HFF-Myc (cell line): ENCODE measurements around the gene CPEB2.

ENCODE experiments used
- DNase-seq: peaks from one replicate; pipeline ENCODE4 v3.0.0-alpha.2; 2011; ENCODE audit warnings: low read depth; ENCODE audit errors: extremely low read depth
- H3K4me3 ChIP-seq: replicated peaks from 2 replicates; pipeline ENCODE4 v1.5.1; 2011; ENCODE audit warnings: low read depth, mild to moderate bottlenecking, control low read depth, low read length
- TF ChIP-seq, protein P1 (sequence below): IDR thresholded peaks from 2 replicates; pipeline ENCODE4 v1.5.1; 2012; ENCODE audit warnings: mild to moderate bottlenecking, low read depth, low read length, control low read depth; ENCODE audit errors: missing control alignments

Gene CPEB2

GRCh38 chr4:15040916-15041463 is 38.7 kb downstream of the CPEB2 start:
- H3K4me3 ChIP-seq = no peak overlapping the region
- no peak for DNase-seq
- TF ChIP-seq, protein P1, sequence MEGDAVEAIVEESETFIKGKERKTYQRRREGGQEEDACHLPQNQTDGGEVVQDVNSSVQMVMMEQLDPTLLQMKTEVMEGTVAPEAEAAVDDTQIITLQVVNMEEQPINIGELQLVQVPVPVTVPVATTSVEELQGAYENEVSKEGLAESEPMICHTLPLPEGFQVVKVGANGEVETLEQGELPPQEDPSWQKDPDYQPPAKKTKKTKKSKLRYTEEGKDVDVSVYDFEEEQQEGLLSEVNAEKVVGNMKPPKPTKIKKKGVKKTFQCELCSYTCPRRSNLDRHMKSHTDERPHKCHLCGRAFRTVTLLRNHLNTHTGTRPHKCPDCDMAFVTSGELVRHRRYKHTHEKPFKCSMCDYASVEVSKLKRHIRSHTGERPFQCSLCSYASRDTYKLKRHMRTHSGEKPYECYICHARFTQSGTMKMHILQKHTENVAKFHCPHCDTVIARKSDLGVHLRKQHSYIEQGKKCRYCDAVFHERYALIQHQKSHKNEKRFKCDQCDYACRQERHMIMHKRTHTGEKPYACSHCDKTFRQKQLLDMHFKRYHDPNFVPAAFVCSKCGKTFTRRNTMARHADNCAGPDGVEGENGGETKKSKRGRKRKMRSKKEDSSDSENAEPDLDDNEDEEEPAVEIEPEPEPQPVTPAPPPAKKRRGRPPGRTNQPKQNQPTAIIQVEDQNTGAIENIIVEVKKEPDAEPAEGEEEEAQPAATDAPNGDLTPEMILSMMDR = no peak

- no peak for DNase-seq
- TF ChIP-seq, protein P1 = no peak
- H3K4me3 ChIP-seq = no peak overlapping the region
Observed at GRCh38 chr4:15042529-15043167, 40.4 kb downstream of the CPEB2 start.

- no peak for DNase-seq
- TF ChIP-seq, protein P1 = no peak
- H3K4me3 ChIP-seq = no peak overlapping the region
Observed at GRCh38 chr4:15043226-15043625, 40.9 kb downstream of the CPEB2 start.

DNA sequence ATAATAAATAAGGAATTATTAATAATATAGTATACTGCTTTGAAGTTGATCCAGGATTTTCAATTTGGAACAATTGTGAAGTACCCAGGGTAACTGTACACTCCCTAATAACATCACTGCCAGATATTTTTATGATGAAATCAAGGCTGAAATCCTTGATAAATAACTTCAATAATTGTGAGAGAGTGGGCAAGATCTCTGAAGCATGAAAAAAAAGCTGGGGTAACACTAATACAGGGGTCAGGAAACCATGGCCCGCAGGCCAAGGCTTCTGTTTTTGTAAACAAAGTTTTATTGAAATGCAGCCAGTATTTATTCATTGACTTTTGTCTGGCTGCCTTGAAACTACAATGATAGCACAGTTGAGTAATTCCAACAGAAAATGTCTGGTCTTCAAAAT is 41.6 kb downstream of the CPEB2 start:
- H3K4me3 ChIP-seq = no peak overlapping the region
- TF ChIP-seq, protein P1 = no peak
- no peak for DNase-seq

DNA sequence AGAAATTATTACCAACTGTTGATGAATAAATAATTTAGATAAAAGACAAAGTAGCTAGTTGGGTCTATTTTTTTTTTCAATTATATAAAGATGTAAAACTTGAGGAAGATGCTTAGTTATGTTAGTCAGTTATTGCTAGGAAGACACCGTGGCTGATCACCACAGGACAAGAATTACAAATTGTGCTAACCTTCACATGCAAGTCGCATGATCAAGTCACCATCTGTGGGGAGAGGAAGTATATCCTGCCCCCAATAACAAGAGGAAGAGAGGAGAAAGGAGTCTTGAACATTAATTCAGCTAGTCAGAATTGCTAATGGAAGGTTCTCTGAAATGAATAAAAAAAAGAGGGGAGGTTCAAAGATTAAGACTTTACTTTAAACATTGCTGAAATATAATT is 52.3 kb downstream of the CPEB2 start:
- TF ChIP-seq, protein P1 = no peak

GRCh38 chr4:15060213-15060612 is 57.9 kb downstream of the CPEB2 start:
- TF ChIP-seq, protein P1 = no peak
- H3K4me3 ChIP-seq = no peak overlapping the region
- DNase-seq = no peak

More for the DNA sequence above, 52.3 kb downstream of the CPEB2 start:
- no peak for DNase-seq
- H3K4me3 ChIP-seq = no peak overlapping the region

DNA sequence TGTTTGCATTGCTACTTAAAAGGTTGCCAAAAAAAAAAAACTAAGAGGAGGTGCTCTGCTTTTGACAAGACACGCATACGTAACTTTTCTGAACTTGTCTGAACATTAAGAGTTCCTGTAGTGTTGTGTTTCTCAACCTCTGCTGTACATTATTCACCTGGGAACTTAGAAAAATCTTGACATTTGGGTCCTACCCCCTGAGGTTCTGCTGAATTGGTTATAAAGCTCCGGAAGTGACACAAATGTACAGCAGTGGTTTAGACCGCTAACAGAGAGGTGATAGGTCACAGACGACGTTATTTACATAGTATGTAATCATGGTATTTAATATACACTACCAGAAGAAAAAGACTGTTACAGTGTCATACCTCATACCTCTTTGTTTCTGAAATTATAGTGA is 61.1 kb downstream of the CPEB2 start:
- TF ChIP-seq, protein P1 = no peak
- no peak overlapping the region for H3K4me3 ChIP-seq
- DNase-seq = no peak
